Measurements from ENCODE around the gene MED13L. TPM values are rescaled to one million over a fixed set of nuclear protein-coding genes. Genes with fewer than 3 reads are reported as not detected.
"Not testable (repeated sequence)": the region's sequence is repeated elsewhere in the genome, so short reads cannot be mapped to it uniquely, and the experiment has no call there.

Gene MED13L
- total RNA-seq, 1 experiment from 2014 or later = 80.5 TPM

DNA sequence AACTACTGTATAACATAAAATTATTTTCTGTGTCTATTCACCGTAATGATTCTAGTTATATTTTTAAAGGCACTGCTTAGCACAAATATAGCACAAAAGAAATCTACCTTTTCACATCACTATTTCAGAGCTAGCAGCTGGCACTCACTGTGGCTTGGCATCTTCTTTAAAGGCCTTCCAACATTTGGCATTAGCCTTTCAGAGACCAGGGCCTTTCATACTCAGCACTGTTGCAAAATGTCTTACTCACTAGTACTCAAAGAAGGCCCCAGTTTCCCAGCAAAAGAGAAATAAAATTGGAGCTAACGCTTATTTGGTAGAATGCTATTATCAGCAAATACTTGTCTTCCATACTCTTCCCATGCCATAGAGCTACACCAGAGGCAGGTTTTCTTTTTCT, 238.4 kb downstream of the MED13L start (continued):
- TF ChIP-seq, protein P1, sequence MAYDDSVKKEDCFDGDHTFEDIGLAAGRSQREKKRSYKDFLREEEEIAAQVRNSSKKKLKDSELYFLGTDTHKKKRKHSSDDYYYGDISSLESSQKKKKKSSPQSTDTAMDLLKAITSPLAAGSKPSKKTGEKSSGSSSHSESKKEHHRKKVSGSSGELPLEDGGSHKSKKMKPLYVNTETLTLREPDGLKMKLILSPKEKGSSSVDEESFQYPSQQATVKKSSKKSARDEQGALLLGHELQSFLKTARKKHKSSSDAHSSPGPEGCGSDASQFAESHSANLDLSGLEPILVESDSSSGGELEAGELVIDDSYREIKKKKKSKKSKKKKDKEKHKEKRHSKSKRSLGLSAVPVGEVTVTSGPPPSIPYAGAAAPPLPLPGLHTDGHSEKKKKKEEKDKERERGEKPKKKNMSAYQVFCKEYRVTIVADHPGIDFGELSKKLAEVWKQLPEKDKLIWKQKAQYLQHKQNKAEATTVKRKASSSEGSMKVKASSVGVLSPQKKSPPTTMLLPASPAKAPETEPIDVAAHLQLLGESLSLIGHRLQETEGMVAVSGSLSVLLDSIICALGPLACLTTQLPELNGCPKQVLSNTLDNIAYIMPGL (CRISPR knock-in tag; IDR thresholded peaks at IDR 0.05) = no peak
- TF ChIP-seq FOXJ3 (CRISPR knock-in tag; IDR thresholded peaks at IDR 0.05; ENCODE audit: borderline replicate concordance) = no peak
- TF ChIP-seq ETV6 (CRISPR knock-in tag; IDR thresholded peaks at IDR 0.05) = no peak
- TF ChIP-seq, protein P2, sequence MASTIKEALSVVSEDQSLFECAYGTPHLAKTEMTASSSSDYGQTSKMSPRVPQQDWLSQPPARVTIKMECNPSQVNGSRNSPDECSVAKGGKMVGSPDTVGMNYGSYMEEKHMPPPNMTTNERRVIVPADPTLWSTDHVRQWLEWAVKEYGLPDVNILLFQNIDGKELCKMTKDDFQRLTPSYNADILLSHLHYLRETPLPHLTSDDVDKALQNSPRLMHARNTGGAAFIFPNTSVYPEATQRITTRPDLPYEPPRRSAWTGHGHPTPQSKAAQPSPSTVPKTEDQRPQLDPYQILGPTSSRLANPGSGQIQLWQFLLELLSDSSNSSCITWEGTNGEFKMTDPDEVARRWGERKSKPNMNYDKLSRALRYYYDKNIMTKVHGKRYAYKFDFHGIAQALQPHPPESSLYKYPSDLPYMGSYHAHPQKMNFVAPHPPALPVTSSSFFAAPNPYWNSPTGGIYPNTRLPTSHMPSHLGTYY (CRISPR knock-in tag; IDR thresholded peaks at IDR 0.05) = no peak

DNA sequence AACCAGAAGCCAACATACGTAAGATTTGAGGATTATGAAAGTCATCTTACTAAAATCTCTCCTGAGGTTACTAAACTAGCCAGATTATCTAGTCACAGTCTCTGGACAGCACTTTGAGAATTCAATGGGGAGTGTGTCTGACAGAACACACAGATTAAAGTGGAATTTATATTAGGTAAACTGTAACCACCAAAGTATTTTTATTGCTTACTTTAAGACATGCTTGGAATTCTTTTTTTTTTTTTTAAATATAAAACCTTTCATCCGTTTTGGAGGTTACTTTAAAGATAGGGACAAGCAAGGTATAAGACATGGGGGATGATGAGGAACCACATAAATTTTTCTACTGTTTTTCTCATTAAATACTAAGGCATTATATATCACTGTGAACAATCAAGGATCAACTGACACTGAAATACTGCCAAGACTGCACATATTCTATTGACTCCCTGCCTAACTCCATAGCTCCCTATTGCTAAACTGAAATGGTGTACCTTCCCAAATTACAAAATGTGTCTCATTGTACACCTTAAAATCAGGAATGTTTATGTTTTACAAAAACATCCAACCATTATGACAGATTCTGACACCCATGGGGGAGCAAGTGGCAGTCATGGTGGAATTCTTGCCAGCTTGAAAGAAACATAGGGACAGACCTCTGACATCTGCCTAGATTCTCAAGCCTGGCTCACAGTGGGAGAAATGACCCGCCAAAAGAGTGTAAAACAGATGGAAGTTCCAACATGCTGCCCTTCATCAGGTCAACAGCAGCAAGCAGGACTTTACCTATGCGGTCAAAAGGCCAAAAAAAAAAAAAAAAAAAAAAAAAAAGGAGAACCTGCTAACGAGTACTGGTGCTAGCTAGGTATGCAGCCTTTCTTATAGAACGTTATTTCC, 239.3 kb downstream of the MED13L start:
- ChIA-PET POLR2A (interaction anchor here (0.5 to 0.6 kb wide), 2 partner anchors 215 to 369 kb away, joined by 3 read pairs; no protein-coding TSS in a partner anchor), CTCF (no interaction called here)
- Mint-ChIP-seq H3K27me3 (ENCODE audit: low read depth) (no peaks in the 10 kb centered on the region), H3K4me1 (peaks cover 20% of the 10 kb centered on the region), H3K4me3 (no peak overlapping the region), H3K27ac (no peak overlapping the region), H3K9me3 (no peaks in the 10 kb centered on the region), H3K36me3 (no peaks in the 10 kb centered on the region)
- no peak for DNase-seq (ENCODE audit: low spot score)
- no peak for TF ChIP-seq ZNF317 (CRISPR knock-in tag; IDR thresholded peaks at IDR 0.05; ENCODE audit: borderline replicate concordance, low read depth)
- TF ChIP-seq, protein P3, sequence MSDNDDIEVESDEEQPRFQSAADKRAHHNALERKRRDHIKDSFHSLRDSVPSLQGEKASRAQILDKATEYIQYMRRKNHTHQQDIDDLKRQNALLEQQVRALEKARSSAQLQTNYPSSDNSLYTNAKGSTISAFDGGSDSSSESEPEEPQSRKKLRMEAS (CRISPR knock-in tag; IDR thresholded peaks at IDR 0.05) = no peak
- TF ChIP-seq ZNF219 (CRISPR knock-in tag; IDR thresholded peaks at IDR 0.05; ENCODE audit: borderline replicate concordance) = no peak
- TF ChIP-seq ZNF416 (CRISPR knock-in tag; IDR thresholded peaks at IDR 0.05) = no peak
- TF ChIP-seq ZNF671 (CRISPR knock-in tag; IDR thresholded peaks at IDR 0.05) = no peak
- TF ChIP-seq SP1 (CRISPR knock-in tag; conservative IDR thresholded peaks at IDR 0.05) = no peak
- TF ChIP-seq, protein P4, sequence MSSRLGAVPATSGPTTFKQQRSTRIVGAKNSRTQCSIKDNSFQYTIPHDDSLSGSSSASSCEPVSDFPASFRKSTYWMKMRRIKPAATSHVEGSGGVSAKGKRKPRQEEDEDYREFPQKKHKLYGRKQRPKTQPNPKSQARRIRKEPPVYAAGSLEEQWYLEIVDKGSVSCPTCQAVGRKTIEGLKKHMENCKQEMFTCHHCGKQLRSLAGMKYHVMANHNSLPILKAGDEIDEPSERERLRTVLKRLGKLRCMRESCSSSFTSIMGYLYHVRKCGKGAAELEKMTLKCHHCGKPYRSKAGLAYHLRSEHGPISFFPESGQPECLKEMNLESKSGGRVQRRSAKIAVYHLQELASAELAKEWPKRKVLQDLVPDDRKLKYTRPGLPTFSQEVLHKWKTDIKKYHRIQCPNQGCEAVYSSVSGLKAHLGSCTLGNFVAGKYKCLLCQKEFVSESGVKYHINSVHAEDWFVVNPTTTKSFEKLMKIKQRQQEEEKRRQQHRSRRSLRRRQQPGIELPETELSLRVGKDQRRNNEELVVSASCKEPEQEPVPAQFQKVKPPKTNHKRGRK (CRISPR knock-in tag; IDR thresholded peaks at IDR 0.05; ENCODE audit: borderline replicate concordance) = no peak
- no peak for TF ChIP-seq ZNF396 (CRISPR knock-in tag; IDR thresholded peaks at IDR 0.05; ENCODE audit: borderline replicate concordance)
- no peak for TF ChIP-seq FOXP1 (CRISPR knock-in tag; IDR thresholded peaks at IDR 0.05; ENCODE audit: borderline replicate concordance)
- no peak for ATAC-seq

DNA sequence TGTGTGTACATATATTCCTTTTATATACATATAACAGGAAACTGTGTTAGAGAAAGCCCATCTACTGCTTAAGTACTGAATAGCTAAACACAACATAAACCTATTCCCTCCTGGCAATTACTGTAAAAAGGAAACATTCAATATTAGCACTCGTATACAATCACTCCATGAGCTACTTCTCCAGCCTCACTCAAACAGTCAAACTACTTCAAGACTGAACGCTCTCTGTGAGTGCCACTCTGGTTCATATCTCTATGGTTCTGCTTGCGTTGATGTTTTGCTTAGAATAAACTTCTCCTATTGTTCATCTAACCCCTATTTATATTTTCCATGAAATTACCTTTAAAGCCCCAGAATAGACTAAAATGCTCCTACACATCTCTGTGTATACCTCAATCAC, 243.7 kb downstream of the MED13L start:
- peaks cover 6% of the 10 kb centered on the region; the same call in 1 of the 2 replicates for H3K36me3 Mint-ChIP-seq
- H3K4me1 Mint-ChIP-seq = peaks cover 16% of the 10 kb centered on the region; the same call in 1 of the 2 replicates

DNA sequence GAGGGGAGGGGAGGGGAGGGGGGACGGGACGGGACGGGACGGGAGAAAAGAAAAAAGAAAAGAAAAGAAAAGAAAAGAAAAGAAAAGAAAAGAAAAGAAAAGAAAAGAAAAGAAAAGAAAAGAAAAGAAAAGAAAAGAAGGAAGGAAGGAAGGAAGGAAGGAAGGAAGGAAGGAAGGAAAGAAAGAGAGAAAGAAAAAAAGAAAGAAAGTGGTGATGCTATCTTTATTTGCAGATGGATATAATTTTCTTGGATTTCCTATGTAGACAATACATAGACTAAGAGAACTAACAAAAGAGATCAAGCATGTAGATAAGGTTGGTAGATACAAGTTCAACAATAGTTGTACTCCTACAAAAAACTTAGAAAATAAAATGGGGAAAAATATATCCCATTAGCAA, 245.9 kb downstream of the MED13L start:
- POLR2A ChIA-PET; H3K27ac Mint-ChIP-seq; H3K4me3 Mint-ChIP-seq; H3K36me3 Mint-ChIP-seq; ATAC-seq; CTCF ChIA-PET; H3K27me3 Mint-ChIP-seq (ENCODE audit: low read depth); H3K9me3 Mint-ChIP-seq; DNase-seq (ENCODE audit: low spot score): not testable (repeated sequence)
- H3K4me1 Mint-ChIP-seq = peaks cover 26% of the 10 kb centered on the region

More for the DNA sequence above, 243.7 kb downstream of the MED13L start:
- Mint-ChIP-seq H3K4me3 (no peak overlapping the region), H3K27ac (no peak overlapping the region), H3K9me3 (0 out of 2 replicates have a peak, but pooled peaks cover 9% of the 10 kb centered on the region), H3K27me3 (ENCODE audit: low read depth) (no peaks in the 10 kb centered on the region)
- no peak for DNase-seq (ENCODE audit: low spot score)
- POLR2A ChIA-PET = no interaction called here
- CTCF ChIA-PET = no interaction called here
- no peak for TF ChIP-seq RELA (CRISPR knock-in tag; IDR thresholded peaks at IDR 0.05; ENCODE audit: borderline replicate concordance)
- TF ChIP-seq, protein P5, sequence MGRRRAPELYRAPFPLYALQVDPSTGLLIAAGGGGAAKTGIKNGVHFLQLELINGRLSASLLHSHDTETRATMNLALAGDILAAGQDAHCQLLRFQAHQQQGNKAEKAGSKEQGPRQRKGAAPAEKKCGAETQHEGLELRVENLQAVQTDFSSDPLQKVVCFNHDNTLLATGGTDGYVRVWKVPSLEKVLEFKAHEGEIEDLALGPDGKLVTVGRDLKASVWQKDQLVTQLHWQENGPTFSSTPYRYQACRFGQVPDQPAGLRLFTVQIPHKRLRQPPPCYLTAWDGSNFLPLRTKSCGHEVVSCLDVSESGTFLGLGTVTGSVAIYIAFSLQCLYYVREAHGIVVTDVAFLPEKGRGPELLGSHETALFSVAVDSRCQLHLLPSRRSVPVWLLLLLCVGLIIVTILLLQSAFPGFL (CRISPR knock-in tag; IDR thresholded peaks at IDR 0.05; ENCODE audit: borderline replicate concordance) = no peak
- no peak for TF ChIP-seq ZNF423 (CRISPR knock-in tag; IDR thresholded peaks at IDR 0.05)
- no peak for TF ChIP-seq FOXJ3 (CRISPR knock-in tag; IDR thresholded peaks at IDR 0.05; ENCODE audit: borderline replicate concordance)
- no peak for TF ChIP-seq CREB1 (CRISPR knock-in tag; IDR thresholded peaks at IDR 0.05)
- TF ChIP-seq, protein P6, sequence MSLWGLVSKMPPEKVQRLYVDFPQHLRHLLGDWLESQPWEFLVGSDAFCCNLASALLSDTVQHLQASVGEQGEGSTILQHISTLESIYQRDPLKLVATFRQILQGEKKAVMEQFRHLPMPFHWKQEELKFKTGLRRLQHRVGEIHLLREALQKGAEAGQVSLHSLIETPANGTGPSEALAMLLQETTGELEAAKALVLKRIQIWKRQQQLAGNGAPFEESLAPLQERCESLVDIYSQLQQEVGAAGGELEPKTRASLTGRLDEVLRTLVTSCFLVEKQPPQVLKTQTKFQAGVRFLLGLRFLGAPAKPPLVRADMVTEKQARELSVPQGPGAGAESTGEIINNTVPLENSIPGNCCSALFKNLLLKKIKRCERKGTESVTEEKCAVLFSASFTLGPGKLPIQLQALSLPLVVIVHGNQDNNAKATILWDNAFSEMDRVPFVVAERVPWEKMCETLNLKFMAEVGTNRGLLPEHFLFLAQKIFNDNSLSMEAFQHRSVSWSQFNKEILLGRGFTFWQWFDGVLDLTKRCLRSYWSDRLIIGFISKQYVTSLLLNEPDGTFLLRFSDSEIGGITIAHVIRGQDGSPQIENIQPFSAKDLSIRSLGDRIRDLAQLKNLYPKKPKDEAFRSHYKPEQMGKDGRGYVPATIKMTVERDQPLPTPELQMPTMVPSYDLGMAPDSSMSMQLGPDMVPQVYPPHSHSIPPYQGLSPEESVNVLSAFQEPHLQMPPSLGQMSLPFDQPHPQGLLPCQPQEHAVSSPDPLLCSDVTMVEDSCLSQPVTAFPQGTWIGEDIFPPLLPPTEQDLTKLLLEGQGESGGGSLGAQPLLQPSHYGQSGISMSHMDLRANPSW (CRISPR knock-in tag; conservative IDR thresholded peaks at IDR 0.05; ENCODE audit: low read depth) = no peak
- no peak for ATAC-seq

Measured in WTC11 (cell line).